ENCODE data around the gene CSNK1A1.

Gene CSNK1A1

GRCh38 chr5:149496917-149497316, 54.3 kb downstream of the CSNK1A1 start:
- TF ChIP-seq REST (IDR thresholded peaks at IDR 0.05; ENCODE audit: low read depth) (no peak), NFIC (IDR thresholded peaks at IDR 0.05) (no peak), CREB1 (IDR thresholded peaks at IDR 0.05; ENCODE audit: low read depth) (no peak)

- no peak for TF ChIP-seq EGR1 (IDR thresholded peaks at IDR 0.05)
- no peak for TF ChIP-seq NFIC (IDR thresholded peaks at IDR 0.05)
- no peak for TF ChIP-seq MAX (IDR thresholded peaks at IDR 0.05)
- no peak for TF ChIP-seq TCF12 (IDR thresholded peaks at IDR 0.05; ENCODE audit: low read depth)
- no peak for TF ChIP-seq RAD21 (IDR thresholded peaks at IDR 0.05; ENCODE audit: low read depth)
- TF ChIP-seq YY1 (IDR thresholded peaks at IDR 0.05; ENCODE audit: low read depth) = no peak
- no peak for TF ChIP-seq CREB1 (IDR thresholded peaks at IDR 0.05; ENCODE audit: low read depth)
- TF ChIP-seq FOXM1 (IDR thresholded peaks at IDR 0.05; ENCODE audit: borderline replicate concordance, low read depth) = no peak
- no peak for TF ChIP-seq USF1 (IDR thresholded peaks at IDR 0.05)
- TF ChIP-seq TEAD4 (IDR thresholded peaks at IDR 0.05) = no peak
- no peak for TF ChIP-seq ZBTB7A (IDR thresholded peaks at IDR 0.05; ENCODE audit: low read depth)
- TF ChIP-seq TAF1 (IDR thresholded peaks at IDR 0.05; ENCODE audit: low read depth) = no peak
- TF ChIP-seq EP300 (IDR thresholded peaks at IDR 0.05; ENCODE audit: borderline replicate concordance) = no peak
- TF ChIP-seq CEBPB (IDR thresholded peaks at IDR 0.05) = no peak
- no peak for TF ChIP-seq REST (IDR thresholded peaks at IDR 0.05; ENCODE audit: low read depth)
Measured at GRCh38 chr5:149496166-149496565, 55.1 kb downstream of the CSNK1A1 start.

GRCh38 chr5:149495673-149496072, 55.6 kb downstream of the CSNK1A1 start:
- TF ChIP-seq EGR1 (IDR thresholded peaks at IDR 0.05) = no peak
- TF ChIP-seq USF1 (IDR thresholded peaks at IDR 0.05) = no peak
- no peak for TF ChIP-seq CREB1 (IDR thresholded peaks at IDR 0.05; ENCODE audit: low read depth)
- TF ChIP-seq FOXM1 (IDR thresholded peaks at IDR 0.05; ENCODE audit: borderline replicate concordance, low read depth) = no peak
- TF ChIP-seq CEBPB (IDR thresholded peaks at IDR 0.05) = no peak
- TF ChIP-seq NFIC (IDR thresholded peaks at IDR 0.05) = no peak
- TF ChIP-seq RAD21 (IDR thresholded peaks at IDR 0.05; ENCODE audit: low read depth) = no peak
- TF ChIP-seq MAX (IDR thresholded peaks at IDR 0.05) = no peak

GRCh38 chr5:149493316-149493715, 57.9 kb downstream of the CSNK1A1 start:
- TF ChIP-seq FOXM1 (IDR thresholded peaks at IDR 0.05; ENCODE audit: borderline replicate concordance, low read depth) (no peak), TEAD4 (IDR thresholded peaks at IDR 0.05) (no peak), RAD21 (IDR thresholded peaks at IDR 0.05; ENCODE audit: low read depth) (no peak), TCF12 (IDR thresholded peaks at IDR 0.05; ENCODE audit: low read depth) (no peak), REST (IDR thresholded peaks at IDR 0.05; ENCODE audit: low read depth) (no peak), CEBPB (IDR thresholded peaks at IDR 0.05) (no peak), YY1 (IDR thresholded peaks at IDR 0.05; ENCODE audit: low read depth) (no peak), NFIC (IDR thresholded peaks at IDR 0.05) (no peak), MAX (IDR thresholded peaks at IDR 0.05) (no peak), USF1 (IDR thresholded peaks at IDR 0.05) (no peak), CREB1 (IDR thresholded peaks at IDR 0.05; ENCODE audit: low read depth) (no peak), EP300 (IDR thresholded peaks at IDR 0.05; ENCODE audit: borderline replicate concordance) (no peak), TAF1 (IDR thresholded peaks at IDR 0.05; ENCODE audit: low read depth) (no peak), ZBTB7A (IDR thresholded peaks at IDR 0.05; ENCODE audit: low read depth) (no peak)

All from Ishikawa (cell line).